Measurements from ENCODE around the gene CD300LF.

The CD300LF gene

GRCh38 chr17:74758848-74759168, 46.1 kb upstream of the CD300LF start:
- no peak for DNase-seq (ENCODE audit: low read depth)
- TF ChIP-seq, protein P1, sequence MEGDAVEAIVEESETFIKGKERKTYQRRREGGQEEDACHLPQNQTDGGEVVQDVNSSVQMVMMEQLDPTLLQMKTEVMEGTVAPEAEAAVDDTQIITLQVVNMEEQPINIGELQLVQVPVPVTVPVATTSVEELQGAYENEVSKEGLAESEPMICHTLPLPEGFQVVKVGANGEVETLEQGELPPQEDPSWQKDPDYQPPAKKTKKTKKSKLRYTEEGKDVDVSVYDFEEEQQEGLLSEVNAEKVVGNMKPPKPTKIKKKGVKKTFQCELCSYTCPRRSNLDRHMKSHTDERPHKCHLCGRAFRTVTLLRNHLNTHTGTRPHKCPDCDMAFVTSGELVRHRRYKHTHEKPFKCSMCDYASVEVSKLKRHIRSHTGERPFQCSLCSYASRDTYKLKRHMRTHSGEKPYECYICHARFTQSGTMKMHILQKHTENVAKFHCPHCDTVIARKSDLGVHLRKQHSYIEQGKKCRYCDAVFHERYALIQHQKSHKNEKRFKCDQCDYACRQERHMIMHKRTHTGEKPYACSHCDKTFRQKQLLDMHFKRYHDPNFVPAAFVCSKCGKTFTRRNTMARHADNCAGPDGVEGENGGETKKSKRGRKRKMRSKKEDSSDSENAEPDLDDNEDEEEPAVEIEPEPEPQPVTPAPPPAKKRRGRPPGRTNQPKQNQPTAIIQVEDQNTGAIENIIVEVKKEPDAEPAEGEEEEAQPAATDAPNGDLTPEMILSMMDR (IDR thresholded peaks at IDR 0.05; ENCODE audit: control insufficient read depth, insufficient read depth, low read depth, low read length, missing control alignments) = no peak

DNA sequence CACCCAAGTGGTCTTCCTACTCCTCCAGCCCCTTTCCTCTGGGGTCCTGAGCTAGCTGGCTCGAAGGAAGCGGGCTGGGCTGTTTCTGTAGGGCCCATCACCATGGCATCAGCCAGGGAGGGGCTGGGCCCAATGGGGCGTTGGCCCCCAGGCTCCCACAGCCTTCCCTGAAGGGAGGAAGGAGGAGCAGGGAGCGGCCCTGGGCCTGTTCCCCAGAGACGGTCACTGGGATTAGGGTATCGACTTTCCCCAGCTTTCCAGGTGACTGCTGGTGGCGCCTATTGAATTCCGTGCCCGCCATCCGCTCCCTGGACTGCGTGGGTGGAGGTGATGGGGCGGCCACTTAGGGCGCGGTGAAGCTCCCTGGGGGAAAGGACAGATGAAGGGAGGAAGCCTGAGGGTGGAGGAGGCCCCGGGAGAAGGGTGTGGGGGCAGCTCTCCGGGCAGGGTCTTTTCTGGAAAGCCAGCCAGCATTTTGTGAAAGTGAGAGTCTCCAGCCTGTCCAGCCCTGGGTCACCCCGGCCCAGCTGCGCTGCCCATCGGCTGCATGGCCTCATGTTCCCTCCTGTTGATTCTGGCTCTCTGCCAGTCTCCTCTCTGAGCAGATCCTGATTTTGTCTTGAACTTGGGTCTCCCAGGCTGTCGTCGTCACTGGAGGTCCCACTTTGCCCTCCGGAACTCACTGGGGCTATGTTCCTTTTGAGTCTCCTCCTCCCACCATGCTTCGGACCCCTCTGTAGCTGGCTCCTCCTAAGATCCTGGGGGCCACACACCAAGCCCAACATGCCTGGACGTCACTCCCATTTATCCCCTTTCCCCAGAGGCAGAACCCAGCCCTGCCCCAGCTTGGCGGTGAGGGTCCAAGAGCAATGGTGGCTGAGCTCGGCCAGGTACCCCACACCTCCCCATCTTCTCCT, 45.5 kb upstream of the CD300LF start:
- DNase-seq (ENCODE audit: low read depth) = no peak
- TF ChIP-seq, protein P1 (IDR thresholded peaks at IDR 0.05; ENCODE audit: control insufficient read depth, insufficient read depth, low read depth, low read length, missing control alignments) = no peak

More at GRCh38 chr17:74758848-74759168, 46.1 kb upstream of the CD300LF start:
- no peak overlapping the region for H3K4me3 ChIP-seq (ENCODE audit: control insufficient read depth, low read depth, low read length)

DNA sequence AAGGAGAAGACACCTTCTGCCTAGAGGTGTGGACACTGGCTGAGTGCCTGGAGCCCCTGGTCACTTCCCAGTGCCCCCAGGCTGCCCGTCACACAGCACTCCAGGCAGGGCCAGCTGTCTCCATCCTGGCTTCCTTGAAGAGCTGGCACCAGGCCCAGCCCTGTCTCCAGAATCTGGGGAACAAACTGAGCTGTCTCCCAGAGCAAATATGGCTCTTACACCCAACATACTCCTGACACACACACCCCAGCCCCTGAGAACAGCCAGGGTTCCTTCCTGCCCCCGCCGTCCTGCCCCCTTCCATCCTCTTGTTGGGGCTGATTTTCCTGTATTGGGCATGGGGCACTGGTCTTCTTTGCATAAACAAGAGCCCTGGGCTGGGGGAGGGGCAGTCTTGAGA, 44.8 kb upstream of the CD300LF start:
- TF ChIP-seq, protein P1 (IDR thresholded peaks at IDR 0.05; ENCODE audit: control insufficient read depth, insufficient read depth, low read depth, low read length, missing control alignments) = no peak
- no peak overlapping the region for H3K4me3 ChIP-seq (ENCODE audit: control insufficient read depth, low read depth, low read length)
- no peak for DNase-seq (ENCODE audit: low read depth)

More for the DNA sequence above, 45.5 kb upstream of the CD300LF start:
- no peak overlapping the region for H3K4me3 ChIP-seq (ENCODE audit: control insufficient read depth, low read depth, low read length)

- DNase-seq (ENCODE audit: low read depth) = no peak
- H3K4me3 ChIP-seq (ENCODE audit: control insufficient read depth, low read depth, low read length) = no peak overlapping the region
- TF ChIP-seq, protein P1 (IDR thresholded peaks at IDR 0.05; ENCODE audit: control insufficient read depth, insufficient read depth, low read depth, low read length, missing control alignments) = no peak
These were observed 44.2 kb upstream of the CD300LF start for GRCh38 chr17:74756891-74757290.

DNA sequence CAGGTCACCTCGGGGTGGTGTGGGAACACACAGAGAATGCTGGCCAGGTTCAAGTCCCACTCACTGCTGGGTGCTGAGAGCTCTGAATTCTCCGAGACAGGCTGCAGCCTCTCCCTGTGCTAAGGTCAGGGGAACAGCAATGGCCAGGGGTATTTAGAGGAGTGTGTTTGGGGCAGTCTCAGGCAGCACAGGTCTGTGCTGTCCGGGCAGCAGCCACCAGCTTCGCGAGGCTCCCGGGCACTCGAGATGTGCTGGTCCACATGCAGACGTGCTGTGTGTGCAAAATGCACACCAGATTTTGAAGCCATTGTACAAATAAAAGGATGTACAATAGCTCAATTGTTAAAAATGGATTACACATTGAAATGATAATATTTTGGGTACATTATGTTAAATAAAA, 42.8 kb upstream of the CD300LF start:
- no peak for DNase-seq (ENCODE audit: low read depth)
- H3K4me3 ChIP-seq (ENCODE audit: control insufficient read depth, low read depth, low read length) = no peak overlapping the region
- TF ChIP-seq, protein P1 (IDR thresholded peaks at IDR 0.05; ENCODE audit: control insufficient read depth, insufficient read depth, low read depth, low read length, missing control alignments) = no peak

DNA sequence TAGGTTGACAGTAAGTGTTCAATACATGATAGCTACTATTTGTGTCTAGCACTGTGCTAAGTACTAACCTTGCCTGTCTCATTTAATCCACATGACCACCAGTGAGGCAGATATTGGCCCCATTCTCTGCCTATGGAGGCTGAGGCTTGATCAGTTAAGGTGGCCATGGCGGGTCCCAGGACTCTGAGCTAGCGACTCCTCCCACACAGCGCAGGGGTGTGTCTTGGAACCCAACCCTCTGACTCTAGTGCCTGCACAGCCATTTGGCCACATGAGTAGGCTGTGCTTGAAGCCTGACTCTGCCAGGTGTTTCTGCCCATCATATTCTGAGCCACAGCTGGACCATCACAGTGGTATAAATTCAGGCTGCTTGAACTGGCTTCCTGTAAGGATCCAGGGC, 42.1 kb upstream of the CD300LF start:
- H3K4me3 ChIP-seq (ENCODE audit: control insufficient read depth, low read depth, low read length) = no peak overlapping the region
- no peak for DNase-seq (ENCODE audit: low read depth)
- TF ChIP-seq, protein P1 (IDR thresholded peaks at IDR 0.05; ENCODE audit: control insufficient read depth, insufficient read depth, low read depth, low read length, missing control alignments) = no peak
